Measurements from ENCODE around the gene MDK.

DNA sequence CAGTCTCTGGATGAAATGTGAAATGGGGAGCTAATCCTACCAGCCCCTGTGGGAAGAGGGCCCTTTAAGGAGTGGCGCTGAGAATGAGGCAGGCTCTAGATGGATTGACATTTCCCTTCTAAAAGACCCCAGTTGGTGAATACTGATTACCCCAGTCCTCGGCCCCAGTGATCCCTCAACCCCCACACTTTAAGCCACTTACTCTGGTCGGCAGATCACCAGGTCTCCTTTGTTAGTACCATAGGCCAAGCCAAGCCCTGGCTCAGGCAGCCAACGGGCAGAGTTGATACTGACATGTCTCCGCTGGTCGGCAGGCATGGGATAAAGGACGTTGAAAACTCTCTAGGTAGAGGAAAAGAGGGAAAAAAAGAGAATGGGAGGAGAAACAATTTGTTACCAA lies 36.2 kb downstream of the MDK start:
- TF ChIP-seq EZH2phosphoT487 (IDR thresholded peaks at IDR 0.05; ENCODE audit: borderline replicate concordance): no peak
- TF ChIP-seq, protein P1, sequence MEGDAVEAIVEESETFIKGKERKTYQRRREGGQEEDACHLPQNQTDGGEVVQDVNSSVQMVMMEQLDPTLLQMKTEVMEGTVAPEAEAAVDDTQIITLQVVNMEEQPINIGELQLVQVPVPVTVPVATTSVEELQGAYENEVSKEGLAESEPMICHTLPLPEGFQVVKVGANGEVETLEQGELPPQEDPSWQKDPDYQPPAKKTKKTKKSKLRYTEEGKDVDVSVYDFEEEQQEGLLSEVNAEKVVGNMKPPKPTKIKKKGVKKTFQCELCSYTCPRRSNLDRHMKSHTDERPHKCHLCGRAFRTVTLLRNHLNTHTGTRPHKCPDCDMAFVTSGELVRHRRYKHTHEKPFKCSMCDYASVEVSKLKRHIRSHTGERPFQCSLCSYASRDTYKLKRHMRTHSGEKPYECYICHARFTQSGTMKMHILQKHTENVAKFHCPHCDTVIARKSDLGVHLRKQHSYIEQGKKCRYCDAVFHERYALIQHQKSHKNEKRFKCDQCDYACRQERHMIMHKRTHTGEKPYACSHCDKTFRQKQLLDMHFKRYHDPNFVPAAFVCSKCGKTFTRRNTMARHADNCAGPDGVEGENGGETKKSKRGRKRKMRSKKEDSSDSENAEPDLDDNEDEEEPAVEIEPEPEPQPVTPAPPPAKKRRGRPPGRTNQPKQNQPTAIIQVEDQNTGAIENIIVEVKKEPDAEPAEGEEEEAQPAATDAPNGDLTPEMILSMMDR (conservative IDR thresholded peaks at IDR 0.05; ENCODE audit: low read length): no peak
